HCT116 (cell line): ENCODE data around the gene RAD9A.

Source experiments
- CEBPB ChIP-seq: IDR thresholded peaks from 2 replicates; pipeline ENCODE4 v1.6.1; 2012; ENCODE audit warnings: low read depth
- EZH2phosphoT487 ChIP-seq: fragments of 200-600 bp; IDR thresholded peaks from 2 replicates; pipeline ENCODE4 v1.6.1; 2018; ENCODE audit warnings: antibody characterized with exemption, borderline replicate concordance

DNA sequence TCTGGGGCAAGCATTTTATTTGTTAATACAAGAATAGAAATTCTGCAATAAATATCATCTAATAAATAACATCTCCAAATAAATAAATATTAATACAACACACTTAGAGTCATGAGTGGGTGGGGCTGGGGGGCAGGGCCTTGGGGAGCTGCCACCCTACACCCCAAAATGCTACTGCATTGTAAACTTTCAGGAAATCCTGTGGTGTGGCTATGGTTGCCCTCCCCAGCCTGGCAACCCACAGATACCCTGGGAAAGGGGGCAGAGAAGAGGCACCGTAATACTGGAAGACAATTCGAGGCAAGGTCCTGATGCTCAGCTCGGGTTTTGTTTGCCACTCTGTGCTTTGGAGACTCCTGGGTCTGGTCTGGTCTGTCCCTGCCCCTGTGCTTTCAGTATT lies 27.6 kb upstream of the RAD9A start:
- TF ChIP-seq EZH2phosphoT487: no peak
- TF ChIP-seq CEBPB: no peak
